GM23248 (cell line): ENCODE measurements around the gene MAP3K4. TPM values are rescaled to one million over a fixed set of nuclear protein-coding genes. Genes with fewer than 3 reads are reported as not detected.

Experiments
- DNase-seq: peaks from one replicate; pipeline ENCODE4 v3.0.0-alpha.2; 2015
- H2AFZ ChIP-seq: fragments of 200-600 bp; sonication (generic); 2 replicates; pipeline ENCODE4 v1.6.1; 2016; ENCODE audit warnings: antibody characterized with exemption
- H3F3A ChIP-seq: fragments of 200-600 bp; sonication (generic); 2 replicates; pipeline ENCODE4 v1.6.1; 2016; ENCODE audit warnings: mild to moderate bottlenecking, antibody characterized with exemption, mixed run types; ENCODE audit not compliant: insufficient read depth
- H3K27ac ChIP-seq: fragments of 200-600 bp; sonication (generic); 2 replicates; pipeline ENCODE4 v1.5.1; 2016; ENCODE audit warnings: mild to moderate bottlenecking
- H3K27me3 ChIP-seq: fragments of 200-600 bp; sonication (generic); replicated peaks from 2 replicates; pipeline ENCODE4 v1.6.1; 2016; ENCODE audit warnings: mild to moderate bottlenecking; ENCODE audit not compliant: insufficient read depth
- H3K36me3 ChIP-seq: fragments of 200-600 bp; sonication (generic); 2 replicates; pipeline ENCODE4 v1.6.1; 2016; ENCODE audit warnings: low read depth, mild to moderate bottlenecking
- H3K4me1 ChIP-seq: fragments of 200-600 bp; sonication (generic); 2 replicates; pipeline ENCODE4 v1.6.1; 2016; ENCODE audit warnings: mild to moderate bottlenecking; ENCODE audit not compliant: insufficient read depth
- H3K4me2 ChIP-seq: fragments of 200-600 bp; sonication (generic); one replicate; pipeline ENCODE4 v1.6.1; 2016; ENCODE audit warnings: mild to moderate bottlenecking; ENCODE audit not compliant: unreplicated experiment
- H3K4me3 ChIP-seq: fragments of 200-600 bp; sonication (generic); 2 replicates; pipeline ENCODE4 v1.5.1; 2016; ENCODE audit warnings: mild to moderate bottlenecking
- H3K79me2 ChIP-seq: fragments of 200-600 bp; sonication (generic); 2 replicates; pipeline ENCODE4 v1.6.1; 2016; ENCODE audit warnings: mild to moderate bottlenecking; ENCODE audit not compliant: insufficient read depth
- H3K9ac ChIP-seq: fragments of 200-600 bp; sonication (generic); 2 replicates; pipeline ENCODE4 v1.6.1; 2016; ENCODE audit warnings: mild to moderate bottlenecking
- H3K9me2 ChIP-seq: fragments of 200-600 bp; sonication (generic); 2 replicates; pipeline ENCODE4 v1.6.1; 2016; ENCODE audit warnings: mixed run types, mild to moderate bottlenecking, moderate library complexity; ENCODE audit not compliant: insufficient read depth
- H3K9me3 ChIP-seq: fragments of 200-600 bp; sonication (generic); one replicate; pipeline ENCODE4 v1.6.1; 2017; ENCODE audit warnings: low read depth
- H4K20me1 ChIP-seq: fragments of 200-600 bp; sonication (generic); 2 replicates; pipeline ENCODE4 v1.6.0; 2016; ENCODE audit not compliant: insufficient read depth
- EZH2 ChIP-seq: fragments of 200-600 bp; sonication (generic); IDR thresholded peaks from 2 replicates; pipeline ENCODE4 v1.6.1; 2018; ENCODE audit warnings: antibody characterized with exemption, mild to moderate bottlenecking; ENCODE audit not compliant: insufficient read depth, poor library complexity, severe bottlenecking
- EZH2phosphoT487 ChIP-seq: fragments of 200-600 bp; sonication (generic); IDR thresholded peaks from 2 replicates; pipeline ENCODE4 v1.6.1; 2018; ENCODE audit warnings: antibody characterized with exemption, moderate library complexity, mild to moderate bottlenecking, low read depth; ENCODE audit not compliant: insufficient read depth
- WGBS, 2 experiments: methylation state at CpG; one replicate each; pipeline ENCODE4 v1.1.6; 2015 to 2017; ENCODE audit warnings: low lambda C conversion rate in 2 of 2, low coverage in 1 of 2; ENCODE audit errors: missing lambda C conversion rate in 2 of 2; 5-methylcytosine and 5-hydroxymethylcytosine counted together
- in situ Hi-C: fragments of 300-500 bp; cut with MboI; formaldehyde crosslinking; loops from 2 replicates; pipeline ENCODE4 v1.15.0; 2020
- polyA plus RNA-seq: library from polyadenylated mRNA; unstranded; fragments of >200 nt; fragmentation: Nextera tagmentation; extraction: Ambion mirVana; gene quantifications from 2 replicates; pipeline ENCODE4 v1.2.1, GENCODE V29; 2016
- total RNA-seq: library from RNA; depleted of rRNA; stranded (reverse); fragments of >200 nt; shearing (Covaris generic); gene quantifications from 2 replicates; pipeline ENCODE4 v1.2.3, GENCODE V29; 2014

The MAP3K4 gene
- total and polyA plus RNA-seq, 2 experiments from 2014 or later, result 13.0 to 26.2 TPM

DNA sequence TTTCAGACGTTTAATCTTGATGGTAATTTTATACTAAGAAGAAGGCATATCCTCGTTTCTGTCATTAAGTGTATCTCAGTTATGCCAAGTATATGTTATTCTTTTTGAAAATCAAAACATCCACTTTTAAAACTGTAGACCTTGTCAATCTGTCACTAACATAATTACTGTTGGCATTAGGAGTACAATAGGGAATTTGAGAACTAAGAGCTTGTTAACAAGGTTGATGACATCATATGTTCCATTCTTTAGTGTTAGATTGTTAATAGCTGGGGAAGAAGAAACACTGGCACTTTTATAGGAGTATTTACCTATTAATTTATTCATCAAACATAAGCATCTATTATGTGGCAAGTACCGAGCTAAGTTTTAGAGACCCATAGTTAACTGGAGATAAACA lies 76.2 kb downstream of the MAP3K4 start:
- Histone ChIP-seq H3K27ac (no peak overlapping the region), H3K4me1 (no peaks in the 10 kb centered on the region), H3K4me2 (no peak overlapping the region), H3K4me3 (no peak overlapping the region), H3K79me2 (peaks cover 87% of the 10 kb centered on the region), H4K20me1 (no peaks in the 10 kb centered on the region; the same call in 1 of the 2 replicates), H2AFZ (no peak overlapping the region), H3F3A (0 out of 2 replicates have a peak, but pooled peaks cover 2% of the 10 kb centered on the region), H3K9ac (no peak overlapping the region), H3K9me3 (no peaks in the 10 kb centered on the region), H3K27me3 (no peaks in the 10 kb centered on the region), H3K36me3 (0 out of 2 replicates have a peak, but pooled peaks cover 3% of the 10 kb centered on the region), H3K9me2 (no peaks in the 10 kb centered on the region)
- no peak for TF ChIP-seq EZH2phosphoT487
- TF ChIP-seq EZH2, result no peak
- in situ Hi-C loops, result no loop called here
- DNase-seq, result no peak
- WGBS, 2 experiments, result 95% methylated on average over 3 of the region's 3 CpGs

DNA sequence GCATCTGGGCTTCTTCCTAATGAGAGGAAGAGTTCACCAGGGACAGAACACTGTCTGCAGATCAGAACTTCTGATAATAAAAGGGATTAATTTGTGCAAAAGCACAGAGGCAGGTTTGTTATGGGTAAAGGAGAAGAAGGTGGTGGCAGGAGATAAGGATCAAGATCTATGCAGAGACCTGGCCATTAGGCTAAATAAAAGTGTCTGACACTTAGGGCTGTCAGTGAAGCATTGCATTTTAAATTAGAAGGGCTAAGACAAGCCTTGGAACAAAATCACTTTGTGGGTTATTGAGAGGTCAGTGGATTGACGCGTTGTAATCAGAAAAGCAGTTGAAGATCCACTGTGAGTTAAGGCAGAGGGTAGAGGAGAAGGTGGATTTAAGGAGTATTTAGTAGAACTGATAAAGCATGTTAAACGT lies 76.8 kb downstream of the MAP3K4 start:
- 82 to 85% methylated on average over 3 of the region's 3 CpGs for WGBS, 2 experiments
- 0 out of 2 replicates have a peak, but pooled peaks cover 5% of the 10 kb centered on the region for H3K36me3 ChIP-seq
- H3K4me2 ChIP-seq, result no peak overlapping the region
- no peaks in the 10 kb centered on the region for H3K27me3 ChIP-seq
- H3K27ac ChIP-seq, result no peak overlapping the region
- H3K9ac ChIP-seq, result no peak overlapping the region
- in situ Hi-C loops, result no loop called here
- DNase-seq, result no peak
- H2AFZ ChIP-seq, result no peak overlapping the region
- no peaks in the 10 kb centered on the region; the same call in 1 of the 2 replicates for H4K20me1 ChIP-seq
- H3K9me3 ChIP-seq, result no peaks in the 10 kb centered on the region
- no peak for TF ChIP-seq EZH2
- H3F3A ChIP-seq, result 0 out of 2 replicates have a peak, but pooled peaks cover 7% of the 10 kb centered on the region
- H3K4me3 ChIP-seq, result no peak overlapping the region
- peaks cover 87% of the 10 kb centered on the region for H3K79me2 ChIP-seq
- H3K4me1 ChIP-seq, result no peaks in the 10 kb centered on the region
- no peaks in the 10 kb centered on the region for H3K9me2 ChIP-seq

GRCh38 chr6:161073930-161074329 lies 82.4 kb downstream of the MAP3K4 start:
- H3F3A ChIP-seq, result peaks cover 15% of the 10 kb centered on the region
- no peak overlapping the region for H3K27ac ChIP-seq
- H3K4me2 ChIP-seq, result no peak overlapping the region
- H2AFZ ChIP-seq, result no peak overlapping the region
- DNase-seq, result no peak
- no peaks in the 10 kb centered on the region for H3K4me1 ChIP-seq
- no peak overlapping the region for H3K9ac ChIP-seq
- 58 to 67% methylated on average over 5 of the region's 5 CpGs for WGBS, 2 experiments
- H3K79me2 ChIP-seq, result peaks cover 58% of the 10 kb centered on the region
- TF ChIP-seq EZH2 (no peak), EZH2phosphoT487 (no peak)
- H3K36me3 ChIP-seq, result peaks cover 16% of the 10 kb centered on the region
- H3K27me3 ChIP-seq, result no peaks in the 10 kb centered on the region
- no peaks in the 10 kb centered on the region for H3K9me2 ChIP-seq
- no peaks in the 10 kb centered on the region for H4K20me1 ChIP-seq
- no peak overlapping the region for H3K4me3 ChIP-seq
- no peaks in the 10 kb centered on the region for H3K9me3 ChIP-seq
- in situ Hi-C loops, result no loop called here

DNA sequence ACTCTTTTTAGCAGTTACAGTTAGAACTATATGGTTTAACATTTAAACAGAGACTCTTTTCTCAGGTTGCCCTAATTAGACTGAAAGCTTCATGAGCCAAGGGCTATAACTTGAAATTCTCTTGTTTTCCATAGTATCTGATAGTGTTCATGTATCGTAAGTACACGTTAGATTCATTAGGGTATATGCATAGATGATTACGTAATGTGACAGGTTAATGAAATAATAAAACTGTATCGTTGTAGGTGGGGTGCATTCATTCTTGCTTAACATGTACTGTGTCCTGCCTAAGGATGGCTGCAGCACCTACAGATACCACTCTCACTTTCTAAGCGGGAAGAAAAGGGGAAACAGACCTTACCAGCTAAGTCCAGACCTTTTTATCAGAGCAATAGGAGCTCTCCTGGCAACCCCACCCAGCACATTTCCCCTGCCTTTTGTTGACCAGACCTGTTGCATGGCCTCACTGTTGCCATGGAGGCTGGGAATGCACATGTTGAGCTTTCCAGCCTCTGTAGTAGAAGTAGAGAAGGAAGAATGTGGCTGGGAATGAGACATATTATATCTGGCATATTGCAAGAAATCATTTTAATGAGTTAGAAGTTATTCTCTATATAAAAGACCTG lies 83.0 kb downstream of the MAP3K4 start:
- peaks cover 20% of the 10 kb centered on the region for H3F3A ChIP-seq
- H2AFZ ChIP-seq, result no peak overlapping the region
- H3K4me3 ChIP-seq, result no peak overlapping the region
- H3K79me2 ChIP-seq, result peaks cover 52% of the 10 kb centered on the region
- TF ChIP-seq EZH2phosphoT487 (no peak), EZH2 (no peak)
- 79 to 81% methylated on average over 5 of the region's 5 CpGs for WGBS, 2 experiments
- peaks cover 3% of the 10 kb centered on the region for H3K4me1 ChIP-seq
- H3K9me2 ChIP-seq, result no peaks in the 10 kb centered on the region
- H3K9ac ChIP-seq, result no peak overlapping the region
- in situ Hi-C loops, result no loop called here
- no peak overlapping the region for H3K4me2 ChIP-seq
- H3K36me3 ChIP-seq, result peaks cover 16% of the 10 kb centered on the region
- no peaks in the 10 kb centered on the region for H3K27me3 ChIP-seq
- DNase-seq, result no peak
- H4K20me1 ChIP-seq, result no peaks in the 10 kb centered on the region
- no peaks in the 10 kb centered on the region for H3K9me3 ChIP-seq
- H3K27ac ChIP-seq, result no peak overlapping the region
